Adrenal gland (tissue), 12 donors: Measurements from ENCODE around the gene PRR35. TPM values are rescaled to one million over a fixed set of nuclear protein-coding genes. Genes with fewer than 3 reads are reported as not detected.

Experiments
- DNase-seq, 7 donors: peaks; one replicate each; pipeline ENCODE4 v3.0.0-alpha.2; 2019 to 2020
- H3K27ac ChIP-seq, 5 donors: fragments of 200-600 bp; sonication (generic) in 4 of 5; 1 replicate in 3 of 5; 2 replicates in 2 of 5; pipeline versions ENCODE4 v1.5.1 to v1.8.0; 2016 to 2020; ENCODE audit warnings: mild to moderate bottlenecking in 1 of 5
- H3K27me3 ChIP-seq: fragments of 200-600 bp; 2 replicates; pipeline ENCODE4 v1.8.0; 2021
- H3K36me3 ChIP-seq, 2 donors: fragments of 200-600 bp; replicated peaks in 1 of 2; 1 replicate in 1 of 2; 2 replicates in 1 of 2; pipeline versions ENCODE4 v1.5.1 to v1.8.0; 2018 to 2022
- H3K4me1 ChIP-seq, 2 donors: fragments of 200-600 bp; replicated peaks in 1 of 2; 1 replicate in 1 of 2; 2 replicates in 1 of 2; pipeline versions ENCODE4 v1.5.1 to v1.8.0; 2018 to 2021
- H3K4me3 ChIP-seq, 4 donors: fragments of 200-600 bp; sonication (generic) in 3 of 4; one replicate each; pipeline ENCODE4 v1.5.1; 2016 to 2018
- H3K9me3 ChIP-seq, 3 donors: fragments of 200-600 bp; sonication (generic) in 1 of 3; replicated peaks in 1 of 3; 1 replicate in 2 of 3; 2 replicates in 1 of 3; pipeline versions ENCODE4 v1.5.1 to v1.8.0; 2016 to 2021
- POLR2A ChIP-seq, 2 donors: fragments of 450-650 bp; IDR thresholded peaks; one replicate each; pipeline ENCODE4 v1.6.1; 2017; ENCODE audit warnings: antibody characterized with exemption in 2 of 2, mild to moderate bottlenecking in 2 of 2, moderate library complexity in 1 of 2
- WGBS, 4 donors: extraction: QIAGEN DNeasy Blood & Tissue Kit in 2 of 4; methylation state at CpG; one replicate each; pipeline versions ENCODE4 v1.1.5 to v1.1.7; 2013 to 2017; 5-methylcytosine and 5-hydroxymethylcytosine counted together
- intact Hi-C, 2 donors: fragments of 100-400 bp; cut with DNase I; formaldehyde crosslinking; loops; one replicate each; pipeline versions ENCODE4 v1.14.1 to v1.15.0; 2022 to 2023
- polyA plus RNA-seq, 3 donors: library from polyadenylated mRNA; stranded (reverse); fragments of 200-250 nt in 2 of 3; fragments of 350-450 nt in 1 of 3; fragmentation: Illumina TruSeq in 1 of 3; extraction: RNeasy Lipid Tissue Mini Kit (QIAGEN cat#74804) in 1 of 3; gene quantifications; one replicate each; pipeline ENCODE4 v1.2.3, GENCODE V29; 2013 to 2014
- total RNA-seq, 9 donors: library from RNA; depleted of rRNA in 4 of 9; stranded (reverse); fragments of >200 nt in 4 of 9; fragments of 120-200 nt in 1 of 9; fragmentation: NEBNext Ultra II Directional in 1 of 9; extraction: Animal tissue kit (Norgen Biotek cat#: 25700) in 1 of 9; gene quantifications; one replicate each; pipeline versions ENCODE4 v1.1.0 to v1.2.4, GENCODE V29; 2013 to 2023
- TF ChIP-seq, protein P1 (sequence below), 6 experiments: fragments of 450-650 bp in 4 of 6; fragments of 200-600 bp in 2 of 6; sonication (generic) in 1 of 6; IDR thresholded peaks; 1 replicate in 5 of 6; 2 replicates in 1 of 6; pipeline versions ENCODE4 v1.5.1 to v1.8.0; 2016 to 2021; ENCODE audit warnings: antibody characterized with exemption in 6 of 6, mild to moderate bottlenecking in 2 of 6, moderate library complexity in 1 of 6
- donor health status: healthy with polysubstance abuse.
- donor health status: Bipolar disorder and iron deficiency.
- donor health status: DM: yes; HTN: yes; CAD: no.
- donor health status: DM: no; HTN: no; CAD: no.
- donor health status: DM: no; HTN: no; CAD: no.
- donor health status: DM: yes; HTN: yes; CAD: no.

Gene PRR35
- total and polyA plus RNA-seq, 12 donors = not detected

DNA sequence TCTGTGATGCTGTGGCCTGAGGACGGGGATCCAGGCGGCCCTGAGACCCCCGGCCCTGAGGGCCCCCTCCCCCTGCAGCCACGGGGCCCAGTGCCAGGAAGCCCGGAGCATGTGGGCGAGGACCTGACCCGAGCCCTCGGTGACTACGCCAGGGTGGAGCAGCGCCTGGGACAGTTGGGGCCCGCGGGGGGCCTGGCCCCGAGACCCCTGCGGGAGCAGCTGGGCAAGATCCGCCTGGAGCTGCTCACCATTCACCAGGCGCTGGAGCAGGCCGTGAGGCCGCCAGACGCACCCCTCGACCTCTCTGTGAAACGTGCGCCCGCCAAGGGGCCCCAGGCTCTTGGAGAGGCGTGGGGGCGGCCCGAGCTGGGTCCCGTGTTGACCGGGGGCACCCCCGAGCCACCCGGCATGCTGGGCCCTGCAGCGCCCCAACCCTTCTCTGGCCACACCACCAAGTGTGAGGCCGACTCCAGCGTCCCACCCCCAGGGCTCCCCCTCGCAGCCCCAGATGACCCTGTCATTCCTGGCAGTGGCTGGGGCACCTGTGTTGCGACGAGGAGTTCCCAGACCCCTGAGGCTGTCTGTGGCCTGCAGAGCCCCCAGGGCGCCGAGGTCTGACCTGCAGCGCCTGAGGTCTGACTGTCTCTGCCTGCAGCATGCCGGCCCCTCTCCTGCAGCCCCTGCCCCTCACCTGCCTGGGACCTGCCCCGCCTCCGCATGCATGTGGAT, 4.7 kb downstream of the PRR35 start:
- H3K4me3 ChIP-seq = no peak overlapping the region
- 83 to 86% (median 84%) methylated on average over 21 to 42 of the region's 42 CpGs; no CpG with 5 or more reads in 1 of the 4 donors for WGBS, 4 donors
- H3K4me1 ChIP-seq = peaks cover 31 to 33% of the 10 kb centered on the region in 2 donors
- intact Hi-C loops = no loop called here
- DNase-seq = no peak
- H3K27ac ChIP-seq = peak overlapping the region in 1 of 5 donors; percentile 26
- no peak for TF ChIP-seq POLR2A (IDR thresholded peaks at IDR 0.05)
- TF ChIP-seq, protein P1, sequence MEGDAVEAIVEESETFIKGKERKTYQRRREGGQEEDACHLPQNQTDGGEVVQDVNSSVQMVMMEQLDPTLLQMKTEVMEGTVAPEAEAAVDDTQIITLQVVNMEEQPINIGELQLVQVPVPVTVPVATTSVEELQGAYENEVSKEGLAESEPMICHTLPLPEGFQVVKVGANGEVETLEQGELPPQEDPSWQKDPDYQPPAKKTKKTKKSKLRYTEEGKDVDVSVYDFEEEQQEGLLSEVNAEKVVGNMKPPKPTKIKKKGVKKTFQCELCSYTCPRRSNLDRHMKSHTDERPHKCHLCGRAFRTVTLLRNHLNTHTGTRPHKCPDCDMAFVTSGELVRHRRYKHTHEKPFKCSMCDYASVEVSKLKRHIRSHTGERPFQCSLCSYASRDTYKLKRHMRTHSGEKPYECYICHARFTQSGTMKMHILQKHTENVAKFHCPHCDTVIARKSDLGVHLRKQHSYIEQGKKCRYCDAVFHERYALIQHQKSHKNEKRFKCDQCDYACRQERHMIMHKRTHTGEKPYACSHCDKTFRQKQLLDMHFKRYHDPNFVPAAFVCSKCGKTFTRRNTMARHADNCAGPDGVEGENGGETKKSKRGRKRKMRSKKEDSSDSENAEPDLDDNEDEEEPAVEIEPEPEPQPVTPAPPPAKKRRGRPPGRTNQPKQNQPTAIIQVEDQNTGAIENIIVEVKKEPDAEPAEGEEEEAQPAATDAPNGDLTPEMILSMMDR (IDR thresholded peaks at IDR 0.05) = no peak
- peaks cover 9% of the 10 kb centered on the region for H3K27me3 ChIP-seq
- H3K36me3 ChIP-seq = no peaks in the 10 kb centered on the region
- H3K9me3 ChIP-seq = no peaks in the 10 kb centered on the region

- Histone ChIP-seq H3K27ac (peak overlapping the region in 2 of 5 donors; percentile 78 to 84), H3K4me3 (no peak overlapping the region), H3K36me3 (no peaks in the 10 kb centered on the region), H3K4me1 (peaks cover 31 to 37% of the 10 kb centered on the region in 2 donors), H3K9me3 (no peaks in the 10 kb centered on the region), H3K27me3 (peaks cover 9% of the 10 kb centered on the region)
- no peak for TF ChIP-seq POLR2A (IDR thresholded peaks at IDR 0.05)
- TF ChIP-seq, protein P1 (IDR thresholded peaks at IDR 0.05) = no peak
- 50 to 70% (median 54%) methylated on average over 5 to 35 of the region's 35 CpGs for WGBS, 4 donors
- peak in 4 of 7 donors; percentile 52 to 85 (median 58) for DNase-seq
- intact Hi-C loops = no loop called here
Measured at GRCh38 chr16:565419-566330, 5.5 kb downstream of the PRR35 start.

- Histone ChIP-seq H3K4me1 (peaks cover 31 to 38% of the 10 kb centered on the region in 2 donors), H3K36me3 (no peaks in the 10 kb centered on the region), H3K4me3 (peak within 1 kb of the TSS in 2 of 4 donors; percentile 22 to 43), H3K27me3 (no peaks in the 10 kb centered on the region), H3K9me3 (no peaks in the 10 kb centered on the region), H3K27ac (peak within 1 kb of the TSS; percentile 77 to 84 (median 78))
- DNase-seq = peak; percentile 81 to 95 (median 90)
- 12 to 14% (median 13%) methylated on average over 11 to 26 of the region's 26 CpGs for WGBS, 4 donors
- intact Hi-C loops = no loop called here
- TF ChIP-seq POLR2A (IDR thresholded peaks at IDR 0.05) = peak in 1 of 2 donors; percentile 72
- TF ChIP-seq, protein P1 (IDR thresholded peaks at IDR 0.05) = peak in 2 of 6 experiments; percentile 4 to 17
Measured at GRCh38 chr16:566475-567372, 6.5 kb downstream of the PRR35 start, which contains the start of gene NHLRC4. NHLRC4 (plus strand) TSS chr16:567005; CDS start chr16:568048, 1,043 bp downstream.
